IMR-90 (cell line): ENCODE data around the gene SLIT3. TPM values are rescaled to one million over a fixed set of nuclear protein-coding genes. Genes with fewer than 3 reads are reported as not detected.

ENCODE experiments used
- ATAC-seq: fragments of 200-7000 bp; cut with Tn5 transposase; 2 replicates; pipeline ENCODE4 v1.9.1; 2020; ENCODE audit warnings: low read depth, mild to moderate bottlenecking, moderate library complexity
- BruUV-seq: library from RNA; stranded (reverse); fragments of 400-500 nt; replicated peaks from 2 replicates; lab custom pipeline; 2021; lab: Mats Ljungman, UMichigan
- CTCF ChIA-PET: fragments of 300-600 bp; formaldehyde crosslinking; extraction: SDS; loops from one replicate; lab custom pipeline; 2021; ENCODE audit warnings: antibody characterized with exemption; lab: Yijun Ruan, JAX
- POLR2A ChIA-PET: fragments of 300-600 bp; sonication (Branson Sonifier 250); formaldehyde crosslinking; loops from one replicate; lab custom pipeline; 2022; ENCODE audit warnings: antibody characterized with exemption; ENCODE audit not compliant: unreplicated experiment; lab: Charles Lee
- DNase-seq: peaks from one replicate; pipeline ENCODE4 v3.0.0; 2013
- H2AFZ ChIP-seq: replicated peaks from 2 replicates; pipeline ENCODE3; 2013; ENCODE audit warnings: low read length, mild to moderate bottlenecking; ENCODE audit not compliant: poor library complexity
- H2AK5ac ChIP-seq: 2 replicates; pipeline ENCODE4 v1.6.1; 2013; ENCODE audit warnings: low read depth, low read length, inconsistent platforms
- H2AK9ac ChIP-seq: replicated peaks from 2 replicates; pipeline ENCODE3; 2013; ENCODE audit warnings: mild to moderate bottlenecking, low read depth, low read length, moderate library complexity; ENCODE audit not compliant: poor library complexity
- H2BK120ac ChIP-seq: 2 replicates; pipeline ENCODE4 v1.6.1; 2013; ENCODE audit warnings: low read depth, low read length, inconsistent platforms
- H2BK15ac ChIP-seq: 3 replicates; pipeline ENCODE4 v1.6.1; 2013; ENCODE audit warnings: low read depth, low read length, inconsistent platforms
- H2BK20ac ChIP-seq: 2 replicates; pipeline ENCODE4 v1.6.1; 2013; ENCODE audit warnings: low read depth, mild to moderate bottlenecking, inconsistent platforms, low read length, moderate library complexity
- H2BK5ac ChIP-seq: 2 replicates; pipeline ENCODE4 v1.6.1; 2013; ENCODE audit warnings: mild to moderate bottlenecking, low read depth, low read length, inconsistent platforms; ENCODE audit not compliant: poor library complexity, severe bottlenecking
- H3K14ac ChIP-seq: replicated peaks from 2 replicates; pipeline ENCODE4 v1.6.1; 2013; ENCODE audit warnings: low read depth, low read length, inconsistent platforms
- H3K18ac ChIP-seq: 2 replicates; pipeline ENCODE4 v1.6.1; 2013; ENCODE audit warnings: low read depth, low read length, control low read depth
- H3K23ac ChIP-seq: 2 replicates; pipeline ENCODE4 v1.6.1; 2013; ENCODE audit warnings: low read depth, low read length, inconsistent platforms
- H3K27ac ChIP-seq: 2 replicates; pipeline ENCODE4 v1.5.1; 2013; ENCODE audit warnings: mild to moderate bottlenecking, control low read depth, low read length; ENCODE audit not compliant: insufficient read depth
- H3K27me3 ChIP-seq: 2 replicates; pipeline ENCODE4 v1.6.1; 2013; ENCODE audit warnings: low read length; ENCODE audit not compliant: control insufficient read depth, insufficient read depth
- H3K36me3 ChIP-seq: 2 replicates; pipeline ENCODE4 v1.6.1; 2013; ENCODE audit warnings: low read length, mixed read lengths; ENCODE audit not compliant: control insufficient read depth, insufficient read depth
- H3K4ac ChIP-seq: 2 replicates; pipeline ENCODE4 v1.6.1; 2013; ENCODE audit warnings: low read depth, low read length, inconsistent platforms
- H3K4me1 ChIP-seq: 2 replicates; pipeline ENCODE4 v1.6.1; 2013; ENCODE audit warnings: low read length, mixed read lengths; ENCODE audit not compliant: control insufficient read depth, insufficient read depth
- H3K4me2 ChIP-seq: 2 replicates; pipeline ENCODE4 v1.6.1; 2013; ENCODE audit warnings: low read depth, mild to moderate bottlenecking, control low read depth, low read length, moderate library complexity
- H3K4me3 ChIP-seq: 2 replicates; pipeline ENCODE4 v1.5.1; 2013; ENCODE audit warnings: low read depth, mild to moderate bottlenecking, control low read depth, low read length, moderate library complexity; ENCODE audit not compliant: insufficient read depth
- H3K56ac ChIP-seq: 2 replicates; pipeline ENCODE4 v1.6.1; 2013; ENCODE audit warnings: low read length, inconsistent platforms; ENCODE audit not compliant: insufficient read depth; ENCODE audit errors: extremely low read depth
- H3K79me1 ChIP-seq, 2 experiments: 2 replicates each; pipeline ENCODE4 v1.6.1; 2013; ENCODE audit warnings: low read length in 2 of 2, inconsistent platforms in 1 of 2, low read depth in 1 of 2
- H3K9ac ChIP-seq: 2 replicates; pipeline ENCODE4 v1.6.1; 2013; ENCODE audit warnings: low read depth, low read length, control low read depth
- H3K9me1 ChIP-seq: 2 replicates; pipeline ENCODE4 v1.6.1; 2013; ENCODE audit warnings: low read length, inconsistent platforms; ENCODE audit not compliant: insufficient read depth
- H3K9me3 ChIP-seq: 2 replicates; pipeline ENCODE4 v1.6.1; 2013; ENCODE audit warnings: low read length; ENCODE audit not compliant: control insufficient read depth, insufficient read depth
- H4K20me1 ChIP-seq: 2 replicates; pipeline ENCODE4 v1.6.1; 2013; ENCODE audit warnings: low read length, inconsistent platforms; ENCODE audit not compliant: insufficient read depth
- H4K5ac ChIP-seq: 2 replicates; pipeline ENCODE4 v1.6.1; 2013; ENCODE audit warnings: mild to moderate bottlenecking, low read depth, low read length, control low read depth
- H4K8ac ChIP-seq, 2 experiments: 2 replicates each; pipeline ENCODE4 v1.6.1; 2013; ENCODE audit warnings: low read depth in 2 of 2, low read length in 2 of 2, control low read depth in 1 of 2, inconsistent platforms in 1 of 2
- H4K91ac ChIP-seq: 2 replicates; pipeline ENCODE4 v1.6.1; 2013; ENCODE audit warnings: low read depth, low read length, inconsistent platforms; ENCODE audit not compliant: insufficient read depth
- BHLHE40 ChIP-seq: fragments of 150-350 bp; IDR thresholded peaks from 2 replicates; pipeline ENCODE4 v1.6.1; 2016; ENCODE audit warnings: mild to moderate bottlenecking, low read depth, low read length
- CEBPB ChIP-seq: IDR thresholded peaks from 2 replicates; pipeline ENCODE4 v1.6.1; 2012; ENCODE audit warnings: low read depth, low read length, improper control_type of control experiment
- CHD1 ChIP-seq: IDR thresholded peaks from 2 replicates; pipeline ENCODE4 v1.6.1; 2012; ENCODE audit warnings: low read depth, low read length, improper control_type of control experiment
- FOS ChIP-seq: fragments of 150-350 bp; IDR thresholded peaks from 2 replicates; pipeline ENCODE4 v1.6.1; 2016; ENCODE audit warnings: low read depth, low read length
- MAZ ChIP-seq: IDR thresholded peaks from 2 replicates; pipeline ENCODE4 v1.6.1; 2012; ENCODE audit warnings: low read depth, mild to moderate bottlenecking, low read length, improper control_type of control experiment, moderate library complexity, borderline replicate concordance
- MXI1 ChIP-seq: IDR thresholded peaks from 2 replicates; pipeline ENCODE4 v1.6.1; 2012; ENCODE audit warnings: low read depth, mild to moderate bottlenecking, low read length, moderate library complexity, borderline replicate concordance
- NFE2L2 ChIP-seq: fragments of 150-350 bp; IDR thresholded peaks from 2 replicates; pipeline ENCODE4 v1.6.1; 2016; ENCODE audit warnings: low read depth, mild to moderate bottlenecking, low read length
- POLR2A ChIP-seq: IDR thresholded peaks from 2 replicates; pipeline ENCODE4 v1.6.1; 2012; ENCODE audit warnings: mild to moderate bottlenecking, low read depth, low read length
- RAD21 ChIP-seq: IDR thresholded peaks from 2 replicates; pipeline ENCODE4 v1.6.1; 2012; ENCODE audit warnings: low read length, improper control_type of control experiment
- RCOR1 ChIP-seq: IDR thresholded peaks from 2 replicates; pipeline ENCODE4 v1.6.1; 2012; ENCODE audit warnings: mild to moderate bottlenecking, low read length, improper control_type of control experiment; ENCODE audit not compliant: insufficient replicate concordance
- SMC3 ChIP-seq: fragments of 150-350 bp; IDR thresholded peaks from 2 replicates; pipeline ENCODE4 v1.6.1; 2016; ENCODE audit warnings: low read depth, mild to moderate bottlenecking, antibody characterized with exemption, low read length, moderate library complexity
- WGBS, 2 experiments: methylation state at CpG; one replicate each; pipeline versions ENCODE4 v1.1.5 to v1.1.7; 2013; ENCODE audit warnings: missing lambda C conversion rate in 2 of 2; ENCODE audit not compliant: insufficient read length in 1 of 2; ENCODE audit errors: extremely low coverage in 2 of 2; 5-methylcytosine and 5-hydroxymethylcytosine counted together
- dilution Hi-C: fragments of 300-500 bp; cut with HindIII; formaldehyde crosslinking; loops from one replicate; pipeline ENCODE4 v1.14.3; 2018; ENCODE audit warnings: low sequenced_read_pairs; ENCODE audit not compliant: unreplicated experiment
- in situ Hi-C: fragments of 300-500 bp; cut with MboI; formaldehyde crosslinking; loops from 3 replicates; pipeline ENCODE4 v1.14.3; 2019; ENCODE audit warnings: low sequenced_read_pairs, inconsistent platforms, mixed read lengths
- intact Hi-C: fragments of 100-400 bp; cut with micrococcal nuclease; formaldehyde crosslinking; loops from 2 replicates; pipeline ENCODE4 v1.10.0; 2022
- polyA plus RNA-seq, 3 experiments: library from polyadenylated mRNA; depleted of rRNA; stranded (reverse); fragments of >200 nt; gene quantifications; 2 replicates each; pipeline ENCODE4 v1.2.3, GENCODE V29; 2012; ENCODE audit warnings: low replicate concordance in 1 of 3
- total RNA-seq: library from RNA; depleted of rRNA; stranded (reverse); fragments of >200 nt; gene quantifications from 2 replicates; pipeline ENCODE4 v1.2.3, GENCODE V29; 2012
- TF ChIP-seq, protein P1 (sequence below): fragments of 150-350 bp; IDR thresholded peaks from 2 replicates; pipeline ENCODE4 v1.6.1; 2016; ENCODE audit warnings: low read depth, mild to moderate bottlenecking, low read length, moderate library complexity, borderline replicate concordance
- TF ChIP-seq, protein P2 (sequence below): conservative IDR thresholded peaks from 2 replicates; pipeline ENCODE4 v1.5.1; 2012; ENCODE audit warnings: mild to moderate bottlenecking, low read depth, low read length, improper control_type of control experiment
- TF ChIP-seq, protein P3 (sequence below): fragments of 150-350 bp; IDR thresholded peaks from 2 replicates; pipeline ENCODE4 v1.6.1; 2017; ENCODE audit warnings: mild to moderate bottlenecking, antibody characterized with exemption, low read length, low read depth

Gene SLIT3
- total and polyA plus RNA-seq, 2 of the 4 experiments (the other 2 are of a cell fraction) = 0.18 to 0.50 TPM

DNA sequence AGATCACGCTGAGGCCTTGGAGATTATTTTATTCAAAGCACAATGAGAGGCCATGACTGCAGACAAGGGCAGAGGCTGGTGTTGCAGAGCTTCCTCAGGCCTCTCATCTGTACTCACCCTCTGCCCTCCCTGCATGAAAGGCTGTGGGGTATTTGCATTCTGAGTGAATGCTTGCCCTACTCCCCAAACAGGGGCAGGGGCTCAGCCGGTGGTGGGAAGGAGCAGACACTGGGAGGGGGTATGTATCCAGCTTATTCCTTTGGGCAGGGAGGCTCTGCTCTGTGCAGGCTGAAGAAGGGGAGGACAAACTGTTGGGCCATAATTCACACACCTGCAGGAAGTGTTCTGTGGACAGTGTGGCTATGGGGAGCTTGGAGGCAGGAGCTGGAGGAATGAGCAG is 573.4 kb downstream of the SLIT3 start:
- no peak overlapping the region for H3K4me3 ChIP-seq
- in situ Hi-C loops = no loop called here
- ATAC-seq (no peak), DNase-seq (no peak)
- POLR2A ChIA-PET = no interaction called here
- H3K27me3 ChIP-seq = no peaks in the 10 kb centered on the region
- no peak overlapping the region for H3K4ac ChIP-seq
- H3K23ac ChIP-seq = no peak overlapping the region
- no peaks in the 10 kb centered on the region for H3K9me3 ChIP-seq
- H4K91ac ChIP-seq = no peak overlapping the region
- CTCF ChIA-PET = no interaction called here
- no peaks in the 10 kb centered on the region for H3K9me1 ChIP-seq
- no peak overlapping the region for H3K4me2 ChIP-seq
- no peak overlapping the region for H2BK20ac ChIP-seq
- no peak overlapping the region for H3K27ac ChIP-seq
- TF ChIP-seq RCOR1 (no peak), MXI1 (no peak), CHD1 (no peak), CEBPB (no peak), POLR2A (no peak), FOS (no peak), RAD21 (no peak), NFE2L2 (no peak), BHLHE40 (no peak), SMC3 (no peak), MAZ (no peak)
- TF ChIP-seq, protein P1, sequence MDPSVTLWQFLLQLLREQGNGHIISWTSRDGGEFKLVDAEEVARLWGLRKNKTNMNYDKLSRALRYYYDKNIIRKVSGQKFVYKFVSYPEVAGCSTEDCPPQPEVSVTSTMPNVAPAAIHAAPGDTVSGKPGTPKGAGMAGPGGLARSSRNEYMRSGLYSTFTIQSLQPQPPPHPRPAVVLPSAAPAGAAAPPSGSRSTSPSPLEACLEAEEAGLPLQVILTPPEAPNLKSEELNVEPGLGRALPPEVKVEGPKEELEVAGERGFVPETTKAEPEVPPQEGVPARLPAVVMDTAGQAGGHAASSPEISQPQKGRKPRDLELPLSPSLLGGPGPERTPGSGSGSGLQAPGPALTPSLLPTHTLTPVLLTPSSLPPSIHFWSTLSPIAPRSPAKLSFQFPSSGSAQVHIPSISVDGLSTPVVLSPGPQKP = no peak
- TF ChIP-seq, protein P2, sequence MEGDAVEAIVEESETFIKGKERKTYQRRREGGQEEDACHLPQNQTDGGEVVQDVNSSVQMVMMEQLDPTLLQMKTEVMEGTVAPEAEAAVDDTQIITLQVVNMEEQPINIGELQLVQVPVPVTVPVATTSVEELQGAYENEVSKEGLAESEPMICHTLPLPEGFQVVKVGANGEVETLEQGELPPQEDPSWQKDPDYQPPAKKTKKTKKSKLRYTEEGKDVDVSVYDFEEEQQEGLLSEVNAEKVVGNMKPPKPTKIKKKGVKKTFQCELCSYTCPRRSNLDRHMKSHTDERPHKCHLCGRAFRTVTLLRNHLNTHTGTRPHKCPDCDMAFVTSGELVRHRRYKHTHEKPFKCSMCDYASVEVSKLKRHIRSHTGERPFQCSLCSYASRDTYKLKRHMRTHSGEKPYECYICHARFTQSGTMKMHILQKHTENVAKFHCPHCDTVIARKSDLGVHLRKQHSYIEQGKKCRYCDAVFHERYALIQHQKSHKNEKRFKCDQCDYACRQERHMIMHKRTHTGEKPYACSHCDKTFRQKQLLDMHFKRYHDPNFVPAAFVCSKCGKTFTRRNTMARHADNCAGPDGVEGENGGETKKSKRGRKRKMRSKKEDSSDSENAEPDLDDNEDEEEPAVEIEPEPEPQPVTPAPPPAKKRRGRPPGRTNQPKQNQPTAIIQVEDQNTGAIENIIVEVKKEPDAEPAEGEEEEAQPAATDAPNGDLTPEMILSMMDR = no peak
- TF ChIP-seq, protein P3, sequence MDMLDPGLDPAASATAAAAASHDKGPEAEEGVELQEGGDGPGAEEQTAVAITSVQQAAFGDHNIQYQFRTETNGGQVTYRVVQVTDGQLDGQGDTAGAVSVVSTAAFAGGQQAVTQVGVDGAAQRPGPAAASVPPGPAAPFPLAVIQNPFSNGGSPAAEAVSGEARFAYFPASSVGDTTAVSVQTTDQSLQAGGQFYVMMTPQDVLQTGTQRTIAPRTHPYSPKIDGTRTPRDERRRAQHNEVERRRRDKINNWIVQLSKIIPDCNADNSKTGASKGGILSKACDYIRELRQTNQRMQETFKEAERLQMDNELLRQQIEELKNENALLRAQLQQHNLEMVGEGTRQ = no peak
- intact Hi-C loops = no loop called here
- no peak overlapping the region for H2AFZ ChIP-seq
- H3K36me3 ChIP-seq = no peaks in the 10 kb centered on the region
- dilution Hi-C loops = no loop called here
- H3K79me1 ChIP-seq = no peaks in the 10 kb centered on the region
- no peak overlapping the region for H2BK5ac ChIP-seq
- H4K8ac ChIP-seq = no peak overlapping the region
- no peak overlapping the region for H2BK120ac ChIP-seq
- H3K9ac ChIP-seq = no peak overlapping the region
- no peak overlapping the region for H2AK9ac ChIP-seq
- no CpG with 5 or more reads among the region's 2 CpGs for WGBS, 2 experiments
- H3K56ac ChIP-seq = no peak overlapping the region
- BruUV-seq = no TSS peak
- H3K18ac ChIP-seq = no peak overlapping the region
- no peak overlapping the region for H4K5ac ChIP-seq
- no peak overlapping the region for H2AK5ac ChIP-seq
- H2BK15ac ChIP-seq = no peak overlapping the region
- no peak overlapping the region for H3K14ac ChIP-seq
- no peaks in the 10 kb centered on the region for H3K4me1 ChIP-seq
- no peaks in the 10 kb centered on the region for H4K20me1 ChIP-seq
